Ureter (tissue), 1 donor: ENCODE data around the gene ADAM23. TPM values are rescaled to one million over a fixed set of nuclear protein-coding genes. Genes with fewer than 3 reads are reported as not detected.

Experiments
- DNase-seq: peaks from one replicate; pipeline ENCODE4 v3.0.0-alpha.2; 2020; ENCODE audit warnings: low spot score
- total RNA-seq: library from RNA; stranded (reverse); gene quantifications from one replicate; pipeline ENCODE4 v1.2.4, GENCODE V29; 2023
- donor health status: DM: yes; HTN: yes; CAD: no.

Gene ADAM23
- total RNA-seq, 1 donor from 2014 or later = 0.78 TPM

- no peak for DNase-seq
Measured at GRCh38 chr2:206443735-206444527, 599 bp downstream of the ADAM23 start.

GRCh38 chr2:206445948-206446347, 2.6 kb downstream of the ADAM23 start:
- DNase-seq = no peak

- DNase-seq = no peak
Measured at GRCh38 chr2:206452242-206452641, 8.9 kb downstream of the ADAM23 start.

- DNase-seq = no peak
Measured at GRCh38 chr2:206452750-206453149, 9.4 kb downstream of the ADAM23 start.

GRCh38 chr2:206456078-206456754, 12.9 kb downstream of the ADAM23 start:
- DNase-seq = no peak

GRCh38 chr2:206457188-206457634, 13.9 kb downstream of the ADAM23 start:
- no peak for DNase-seq

- no peak for DNase-seq
Measured at GRCh38 chr2:206462240-206462854, 19.0 kb downstream of the ADAM23 start.

- no peak for DNase-seq
Measured at GRCh38 chr2:206463685-206464084, 20.4 kb downstream of the ADAM23 start.

GRCh38 chr2:206464597-206464996, 21.3 kb downstream of the ADAM23 start:
- DNase-seq = no peak

GRCh38 chr2:206471524-206472062, 28.3 kb downstream of the ADAM23 start:
- DNase-seq = no peak

GRCh38 chr2:206472094-206472493, 28.8 kb downstream of the ADAM23 start:
- no peak for DNase-seq

GRCh38 chr2:206474099-206474498, 30.8 kb downstream of the ADAM23 start:
- no peak for DNase-seq

- no peak for DNase-seq
Measured at GRCh38 chr2:206477296-206477695, 34.0 kb downstream of the ADAM23 start.

GRCh38 chr2:206478340-206478739, 35.0 kb downstream of the ADAM23 start:
- no peak for DNase-seq

GRCh38 chr2:206480161-206480560, 36.8 kb downstream of the ADAM23 start:
- DNase-seq = no peak

- DNase-seq = no peak
Measured at GRCh38 chr2:206480620-206481019, 37.3 kb downstream of the ADAM23 start.

GRCh38 chr2:206481056-206481455, 37.7 kb downstream of the ADAM23 start:
- DNase-seq = no peak

GRCh38 chr2:206482123-206482522, 38.8 kb downstream of the ADAM23 start:
- no peak for DNase-seq

- DNase-seq = no peak
Measured at GRCh38 chr2:206482633-206483032, 39.3 kb downstream of the ADAM23 start.

GRCh38 chr2:206488053-206488452, 44.7 kb downstream of the ADAM23 start:
- DNase-seq = no peak

- DNase-seq = no peak
Measured at GRCh38 chr2:206488623-206489022, 45.3 kb downstream of the ADAM23 start.

- no peak for DNase-seq
Measured at GRCh38 chr2:206494061-206494460, 50.7 kb downstream of the ADAM23 start.
